H1 (cell line): ENCODE results near the gene ST8SIA5. TPM values are rescaled to one million over a fixed set of nuclear protein-coding genes. Genes with fewer than 3 reads are reported as not detected.

Experiments used
- RFX5 ChIP-seq: IDR thresholded peaks from 2 replicates; pipeline ENCODE4 v1.6.1; 2011; ENCODE audit warnings: low read depth, low read length, improper control_type of control experiment, borderline replicate concordance
- polyA plus RNA-seq, 7 experiments: library from polyadenylated mRNA; depleted of rRNA in 3 of 7; stranded (reverse) in 5 of 7; unstranded in 2 of 7; fragments of >200 nt in 5 of 7; fragments of 200-250 nt in 2 of 7; gene quantifications; 1 replicate in 5 of 7; 2 replicates in 1 of 7; 4 replicates in 1 of 7; pipeline versions ENCODE4 v1.2.1 to v1.2.3, GENCODE V29; 2011 to 2013; ENCODE audit warnings: missing spikeins in 2 of 7, mixed read lengths in 2 of 7
- total RNA-seq: library from RNA; stranded (reverse); fragmentation: NEBNext Ultra II Directional; extraction: Animal tissue kit (Norgen Biotek cat#: 25700); gene quantifications from 2 replicates; pipeline ENCODE4 v1.2.1, GENCODE V29; 2021

The ST8SIA5 gene
- total and polyA plus RNA-seq, 2 of the 8 experiments (the other 6 are each of a cell fraction or from before 2014, with no cell fraction given): 2.4 to 6.3 TPM

- TF ChIP-seq RFX5: no peak
Measured at GRCh38 chr18:46736736-46737135, 20.1 kb downstream of the ST8SIA5 start (continued).
